Stimulated activated CD8-positive, alpha-beta memory T cell treated with anti-CD3 and anti-CD28 coated beads, Interleukin-12 subunit alpha, Interleukin-12 subunit beta, amount 100 ng/mL, for 24 hours (primary cell): ENCODE measurements around the gene ZBTB42.

Experiments used
- DNase-seq: peaks from one replicate; pipeline ENCODE4 v3.0.0-alpha.2; 2020; ENCODE audit errors: extremely low read depth

ZBTB42 gene

DNA sequence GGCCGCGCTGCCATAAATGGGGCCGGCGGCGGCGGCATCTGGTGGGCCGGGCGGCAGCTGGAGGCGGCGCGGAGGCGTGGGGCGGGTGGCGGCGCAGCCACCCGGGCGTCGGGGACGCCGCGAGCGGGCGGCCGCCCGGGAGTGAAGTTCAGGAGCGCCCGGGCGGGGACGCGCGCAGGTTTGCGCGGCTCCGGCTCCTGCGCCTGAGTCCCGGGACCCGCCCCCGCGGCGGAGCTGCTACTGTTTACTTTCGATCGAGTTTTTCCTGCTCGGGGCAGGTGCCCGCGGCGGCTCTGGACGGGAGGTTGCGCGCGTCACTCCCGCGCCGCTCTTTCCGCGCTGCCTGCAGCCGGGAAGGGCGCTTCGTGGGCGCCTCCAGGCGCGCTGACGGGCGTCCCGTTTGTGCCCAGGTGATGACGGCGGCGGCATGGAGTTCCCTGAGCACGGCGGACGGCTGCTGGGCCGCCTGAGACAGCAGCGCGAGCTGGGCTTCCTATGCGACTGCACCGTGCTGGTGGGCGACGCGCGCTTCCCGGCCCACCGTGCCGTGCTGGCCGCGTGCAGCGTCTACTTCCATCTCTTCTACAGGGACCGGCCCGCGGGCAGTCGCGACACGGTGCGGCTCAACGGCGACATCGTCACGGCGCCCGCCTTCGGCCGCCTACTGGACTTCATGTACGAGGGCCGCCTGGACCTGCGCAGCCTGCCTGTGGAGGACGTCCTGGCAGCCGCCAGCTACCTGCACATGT, at the start of gene ZBTB42:
ZBTB42 (plus strand) TSS at position 331 of the 749 bp plus-strand sequence; CDS start at position 428, 97 bp downstream.
- no peak for DNase-seq

DNA sequence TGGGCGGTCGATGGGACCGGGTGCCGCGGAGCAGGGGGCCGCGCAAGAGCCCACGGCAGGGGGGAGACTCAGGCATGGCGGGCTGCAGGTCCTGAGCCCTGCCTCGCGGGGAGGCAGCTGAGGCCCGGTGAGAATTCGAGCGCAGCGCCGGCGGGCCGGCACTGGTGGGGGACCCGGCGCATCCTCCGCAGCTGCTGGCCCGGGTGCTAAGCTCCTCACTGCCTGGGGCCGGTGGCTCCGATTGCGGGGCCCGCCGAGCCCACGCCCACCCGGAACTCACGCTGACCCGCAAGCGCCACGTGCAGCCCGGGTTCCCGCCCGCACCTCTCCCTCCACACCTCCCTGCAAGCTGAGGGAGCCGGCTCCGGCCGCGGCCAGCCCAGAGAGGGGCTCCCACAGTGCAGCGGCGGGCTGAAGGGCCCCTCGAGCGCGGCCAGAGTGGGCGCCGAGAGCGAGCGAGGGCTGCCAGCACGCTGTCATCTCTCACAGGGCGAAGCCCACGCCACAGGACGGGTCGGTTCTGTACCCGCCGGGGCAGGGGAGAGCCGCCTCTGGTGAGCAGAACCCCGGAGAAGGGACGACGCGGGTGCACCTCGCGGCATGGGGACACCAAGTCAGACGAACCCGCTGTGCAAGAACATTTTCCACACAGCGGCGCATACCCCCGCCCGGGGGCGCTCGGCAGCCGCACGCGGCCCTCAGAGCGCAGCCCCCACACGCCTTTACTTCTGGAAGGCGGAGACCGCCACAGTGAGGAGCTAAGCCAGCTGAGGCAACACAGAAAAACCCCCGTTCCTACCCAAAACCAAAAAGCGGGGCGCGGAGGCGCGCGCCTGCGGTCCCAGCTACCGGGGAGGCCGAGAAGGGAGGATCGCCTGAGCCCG, 49.1 kb upstream of the ZBTB42 start:
- no peak for DNase-seq

DNA sequence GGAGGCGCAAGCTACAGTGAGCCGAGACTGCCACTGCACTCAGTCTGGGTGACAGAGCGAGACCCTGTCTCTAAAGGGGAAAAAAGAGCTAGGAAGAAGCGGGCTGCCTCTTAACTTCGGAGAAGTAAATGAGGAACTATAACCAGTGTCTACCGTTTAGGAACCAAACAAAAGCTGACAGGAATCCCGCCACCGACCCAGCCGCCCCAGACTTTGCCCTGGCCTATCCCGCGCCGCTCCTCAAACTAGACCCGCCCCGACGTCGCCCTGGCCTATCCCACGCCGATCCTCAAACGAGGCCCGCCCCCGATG, 48.5 kb upstream of the ZBTB42 start:
- no peak for DNase-seq

DNA sequence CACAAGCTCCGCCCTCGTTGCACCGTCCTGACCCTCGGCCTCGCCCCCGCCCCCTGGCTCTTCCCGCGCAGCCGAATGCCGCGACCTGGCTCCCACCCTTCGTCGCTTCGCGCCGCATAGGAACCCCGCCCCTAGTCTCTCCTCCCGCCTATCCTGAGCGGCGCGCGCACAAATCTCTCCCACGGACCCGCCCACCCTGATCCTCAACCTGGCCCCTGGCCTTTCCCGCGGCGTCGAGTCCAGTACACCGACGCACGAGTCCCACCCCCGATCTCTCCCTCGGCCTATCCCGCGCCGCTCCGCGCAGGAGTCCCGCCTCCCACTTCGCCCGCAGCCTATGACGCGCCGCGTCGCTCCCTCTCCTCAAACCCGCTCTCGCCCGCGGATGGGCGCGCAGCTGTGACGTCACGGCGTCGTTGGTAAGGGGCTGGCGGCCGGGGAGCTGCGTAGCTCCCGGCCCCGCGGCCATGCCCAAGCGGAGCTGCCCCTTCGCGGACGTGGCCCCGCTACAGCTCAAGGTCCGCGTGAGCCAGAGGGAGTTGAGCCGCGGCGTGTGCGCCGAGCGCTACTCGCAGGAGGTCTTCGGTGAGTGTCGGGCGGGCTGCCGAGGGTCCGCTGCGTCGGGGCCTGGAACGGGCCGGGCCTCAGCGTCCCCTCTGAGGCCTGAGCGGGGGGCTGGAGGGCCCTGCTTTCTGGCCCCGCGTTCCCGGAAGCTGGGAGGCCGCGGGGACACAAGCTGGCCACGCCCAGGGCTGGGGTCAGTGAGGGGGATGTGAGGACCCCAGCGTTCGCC, 48.0 kb upstream of the ZBTB42 start, which contains the start of gene SIVA1:
SIVA1 (plus strand) TSS at position 413 of the 793 bp plus-strand sequence; CDS start at position 468, 55 bp downstream.
- DNase-seq, result peak; percentile 99

DNA sequence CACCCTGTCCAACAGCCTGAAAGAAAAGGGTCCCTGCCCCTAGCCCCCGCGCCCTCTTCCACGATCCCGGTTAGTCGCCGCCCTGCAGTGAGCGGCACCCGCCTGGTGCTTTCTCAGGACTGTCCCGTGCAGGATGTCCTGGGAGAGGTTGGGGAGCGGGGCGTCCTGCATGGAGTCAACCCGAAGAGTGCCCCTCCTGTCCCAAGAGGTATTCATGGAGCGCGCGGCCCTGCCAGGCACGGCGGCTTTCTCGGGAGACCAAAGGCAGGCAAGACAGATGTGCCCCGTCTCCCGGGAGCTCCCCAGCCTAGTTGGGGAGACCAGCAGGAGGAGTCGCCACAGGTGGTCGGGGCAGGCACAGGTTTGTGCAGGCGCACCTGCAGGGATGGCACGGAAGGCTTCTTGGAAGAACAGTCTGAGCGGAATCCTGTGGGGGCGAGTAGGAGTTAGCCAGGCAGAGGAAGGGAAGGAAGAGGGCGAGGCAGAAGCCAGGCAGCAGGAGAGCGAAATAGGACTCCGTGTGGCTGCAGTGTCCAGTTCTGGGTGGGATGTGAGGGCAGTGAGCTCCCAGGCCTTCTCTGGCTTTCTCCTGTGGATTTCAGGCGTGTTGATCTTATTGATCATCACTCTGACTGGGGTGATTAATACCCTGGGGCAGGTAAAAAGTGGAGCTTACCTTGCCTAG, 47.2 kb upstream of the ZBTB42 start:
- no peak for DNase-seq

DNA sequence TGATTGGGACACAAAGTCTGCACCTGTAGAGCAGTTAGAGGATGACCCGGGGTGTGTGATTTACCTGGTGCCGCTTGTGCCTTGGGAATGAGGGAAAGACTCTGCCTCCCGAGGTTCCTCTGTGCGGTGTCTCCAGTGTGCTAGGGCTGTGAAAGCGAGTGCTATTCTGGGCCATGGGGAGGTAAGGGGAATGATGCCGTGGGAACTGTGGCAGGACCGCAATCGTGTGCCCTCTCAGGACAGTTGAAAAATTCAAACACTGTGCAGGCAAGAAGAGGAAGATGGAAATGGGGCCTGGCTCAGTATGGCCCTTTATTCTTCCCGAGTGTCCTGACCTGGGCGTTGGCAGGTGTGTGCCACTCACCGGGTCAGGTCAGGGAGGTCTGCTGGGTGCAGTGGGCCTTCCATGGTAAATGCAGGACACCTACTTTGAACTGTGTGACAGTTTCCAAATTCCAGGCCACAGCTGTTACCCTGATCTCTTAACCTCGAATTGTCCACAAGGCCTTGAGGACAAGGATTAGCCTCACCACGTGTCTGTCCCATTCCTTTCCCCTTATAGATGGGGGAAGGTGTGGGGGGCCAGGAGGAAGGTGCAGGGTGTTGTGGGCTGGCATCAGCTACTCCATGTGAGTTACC, 46.6 kb upstream of the ZBTB42 start:
- DNase-seq, result no peak

DNA sequence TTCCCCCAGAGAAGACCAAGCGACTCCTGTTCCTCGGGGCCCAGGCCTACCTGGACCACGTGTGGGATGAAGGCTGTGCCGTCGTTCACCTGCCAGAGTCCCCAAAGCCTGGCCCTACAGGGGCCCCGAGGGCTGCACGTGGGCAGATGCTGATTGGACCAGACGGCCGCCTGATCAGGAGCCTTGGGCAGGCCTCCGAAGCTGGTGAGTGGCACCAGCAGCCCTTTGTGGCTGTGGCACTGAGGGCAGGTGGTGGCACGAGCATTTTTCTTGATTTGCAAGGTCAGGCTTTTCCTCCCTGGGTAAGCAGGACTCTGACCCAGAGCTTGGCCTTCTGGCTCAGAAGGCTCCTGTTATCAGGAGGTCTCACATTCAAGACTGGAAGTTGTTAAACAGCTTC, 45.3 kb upstream of the ZBTB42 start:
- DNase-seq, result no peak

DNA sequence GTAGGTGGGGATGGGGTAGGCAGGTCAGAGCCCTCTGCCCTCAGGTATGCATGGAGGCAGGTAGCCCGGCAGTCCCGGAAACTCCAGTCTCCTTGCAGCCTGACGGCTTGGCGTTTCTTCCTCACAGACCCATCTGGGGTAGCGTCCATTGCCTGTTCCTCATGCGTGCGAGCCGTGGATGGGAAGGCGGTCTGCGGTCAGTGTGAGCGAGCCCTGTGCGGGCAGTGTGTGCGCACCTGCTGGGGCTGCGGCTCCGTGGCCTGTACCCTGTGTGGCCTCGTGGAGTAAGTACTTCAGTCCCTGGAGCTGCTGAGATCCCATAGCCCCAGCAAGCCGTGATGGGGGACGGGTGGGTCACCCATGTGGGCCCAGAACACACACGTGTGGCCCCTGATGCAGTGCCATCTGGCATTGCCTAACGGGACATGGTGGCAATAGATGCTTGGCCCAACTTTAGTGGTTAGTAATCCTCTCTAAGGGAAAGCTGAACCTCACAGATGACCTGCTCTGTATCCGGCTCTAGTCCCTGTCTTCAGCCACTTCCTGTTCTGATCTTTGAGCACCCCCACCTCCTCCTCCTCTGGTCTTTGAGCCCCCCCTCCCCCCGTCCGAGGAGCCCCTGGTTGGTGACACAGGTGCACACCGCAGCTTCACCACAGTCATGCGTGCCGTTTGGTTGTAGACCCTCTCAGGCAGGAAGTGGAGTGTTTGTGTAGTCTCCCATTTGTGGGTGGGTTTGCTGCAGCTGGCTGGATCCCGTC, 44.2 kb upstream of the ZBTB42 start:
- DNase-seq, result no peak

DNA sequence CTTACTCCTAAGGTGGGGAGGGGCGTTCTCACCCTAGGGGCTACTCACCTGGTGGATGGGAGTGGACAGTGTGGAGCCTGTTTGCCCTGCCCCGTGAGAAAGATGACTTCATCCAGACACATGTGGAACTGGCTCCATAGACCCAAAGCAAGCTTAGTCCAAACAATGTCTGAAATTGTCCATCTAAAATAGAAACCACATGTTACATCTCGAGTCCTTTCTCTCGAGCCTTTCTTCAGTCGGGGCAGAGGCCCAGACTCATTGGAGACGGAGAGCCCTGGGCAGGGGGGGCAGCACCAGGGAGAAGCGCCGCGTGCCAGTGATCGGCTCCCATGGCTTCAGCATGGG, 43.7 kb upstream of the ZBTB42 start:
- no peak for DNase-seq

DNA sequence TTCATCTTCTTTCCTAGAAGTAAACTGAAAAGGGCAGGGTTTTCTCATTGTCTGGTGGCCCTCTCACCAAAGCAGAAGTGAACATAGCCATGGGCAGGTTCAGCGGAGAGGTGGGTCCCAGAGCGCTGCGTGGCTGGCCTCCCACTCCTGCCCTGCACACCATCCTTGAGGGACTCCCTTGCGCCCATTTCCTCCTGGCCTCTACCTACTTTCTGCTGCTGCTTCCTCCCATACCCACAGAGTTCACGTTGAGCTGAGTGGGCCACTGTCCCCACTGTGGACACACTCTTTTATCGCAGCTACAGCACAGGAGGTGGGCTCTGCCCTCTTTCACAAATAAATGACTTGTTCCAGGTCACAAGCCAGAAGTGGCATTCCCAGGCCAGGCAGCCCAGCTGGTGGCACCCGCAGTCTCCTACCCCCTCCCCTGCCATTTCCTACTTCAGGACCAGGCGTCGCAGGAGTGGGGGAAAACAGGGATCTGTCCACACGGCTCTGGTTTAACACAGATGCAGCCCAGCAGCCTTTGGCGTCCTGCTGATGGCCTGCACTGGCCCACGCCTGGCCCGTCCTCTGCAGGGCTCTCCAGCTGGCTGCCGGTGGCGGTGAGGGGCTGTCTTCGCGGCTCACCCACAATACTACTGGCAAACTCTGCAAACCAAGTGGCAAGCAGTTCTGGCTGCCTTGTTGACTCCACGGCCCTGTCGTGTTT, 43.1 kb upstream of the ZBTB42 start:
- DNase-seq, result no peak

DNA sequence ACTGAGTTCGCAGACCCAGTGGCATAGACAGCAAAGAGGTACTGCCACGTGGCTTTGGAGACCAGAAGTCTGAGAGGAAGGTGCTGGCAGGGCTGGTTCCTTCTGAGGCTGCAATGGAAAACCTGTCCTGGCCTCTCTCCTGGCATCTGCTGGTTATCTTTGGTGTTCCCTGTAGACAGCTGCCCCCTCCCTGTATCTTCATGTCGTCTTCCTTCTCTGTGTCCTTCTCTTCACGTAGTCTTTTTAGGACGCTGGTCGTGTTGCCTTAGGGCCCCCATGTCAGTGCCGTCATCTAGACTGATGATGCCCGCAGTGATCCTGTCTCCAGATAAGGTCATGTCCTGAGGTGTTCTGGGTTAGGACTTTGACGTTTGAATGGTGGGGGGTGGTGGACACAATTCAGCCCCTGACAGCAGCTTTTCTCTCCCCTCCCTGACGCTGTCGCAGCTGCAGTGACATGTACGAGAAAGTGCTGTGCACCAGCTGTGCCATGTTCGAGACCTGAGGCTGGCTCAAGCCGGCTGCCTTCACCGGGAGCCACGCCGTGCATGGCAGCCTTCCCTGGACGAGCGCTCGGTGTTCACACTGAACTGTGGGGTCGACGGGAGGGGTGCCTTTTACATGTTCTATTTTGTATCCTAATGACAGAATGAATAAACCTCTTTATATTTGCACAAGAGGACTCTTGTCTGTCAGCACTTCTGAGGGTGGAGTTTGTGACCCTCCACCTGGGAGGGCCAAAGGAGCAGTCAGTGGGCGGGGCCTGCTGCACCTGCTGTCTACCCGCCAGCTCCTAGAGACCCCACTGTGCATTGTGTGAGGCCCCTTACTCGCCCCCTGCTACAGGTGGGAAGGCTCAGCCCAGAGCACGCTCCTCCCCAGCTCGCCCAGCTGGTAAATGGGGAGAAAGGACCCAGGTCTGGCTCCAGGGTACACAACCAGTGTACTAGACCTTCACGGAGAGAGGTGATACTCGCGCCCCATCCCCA, 41.6 kb upstream of the ZBTB42 start:
- no peak for DNase-seq

DNA sequence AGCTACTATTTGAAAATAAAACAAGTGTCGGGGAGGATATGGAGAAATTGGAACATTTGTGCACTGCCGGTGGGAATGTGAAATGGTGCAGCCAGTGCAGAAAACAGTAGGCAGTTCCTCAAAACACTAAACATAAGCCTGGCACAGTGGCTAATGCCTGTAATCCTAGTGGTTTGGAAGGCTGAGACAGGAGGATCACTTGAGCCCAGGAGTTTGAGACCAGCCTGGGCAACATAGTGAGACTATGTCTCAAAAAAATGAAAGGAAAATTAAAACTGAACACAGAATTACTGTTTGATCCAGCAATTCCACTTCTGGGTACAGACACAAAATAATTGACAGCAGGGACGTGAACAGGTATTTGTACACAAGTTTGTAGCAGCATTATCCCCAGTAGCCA, 35.4 kb upstream of the ZBTB42 start:
- DNase-seq, result no peak

DNA sequence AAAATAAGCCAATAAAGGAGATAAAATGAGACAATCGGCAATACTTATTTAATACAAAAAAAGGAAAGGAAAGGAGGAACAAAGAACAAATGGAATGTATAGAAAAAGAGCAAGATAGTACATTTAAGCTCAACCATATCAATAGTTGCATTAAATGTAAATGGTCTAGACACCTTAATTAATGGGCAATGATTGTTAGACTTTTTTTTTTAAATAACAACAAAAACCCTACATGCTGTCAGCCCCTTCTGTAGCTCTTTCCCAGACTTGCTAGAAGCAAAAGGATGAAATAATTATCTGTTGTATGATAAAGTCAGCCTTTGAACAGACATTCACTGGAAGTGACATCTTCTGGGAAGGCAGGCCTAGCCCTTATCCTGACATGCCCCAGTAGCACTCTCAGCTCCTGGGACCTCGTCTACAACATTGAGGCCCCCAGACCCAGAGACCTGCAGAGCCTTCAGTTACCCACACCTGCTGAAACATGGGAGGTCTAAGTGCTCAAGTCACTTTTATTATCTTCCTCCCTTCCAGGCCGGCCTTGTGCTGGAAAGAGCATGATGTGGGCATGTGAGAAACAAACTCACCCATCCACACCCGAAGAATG, 34.5 kb upstream of the ZBTB42 start:
- DNase-seq, result no peak

DNA sequence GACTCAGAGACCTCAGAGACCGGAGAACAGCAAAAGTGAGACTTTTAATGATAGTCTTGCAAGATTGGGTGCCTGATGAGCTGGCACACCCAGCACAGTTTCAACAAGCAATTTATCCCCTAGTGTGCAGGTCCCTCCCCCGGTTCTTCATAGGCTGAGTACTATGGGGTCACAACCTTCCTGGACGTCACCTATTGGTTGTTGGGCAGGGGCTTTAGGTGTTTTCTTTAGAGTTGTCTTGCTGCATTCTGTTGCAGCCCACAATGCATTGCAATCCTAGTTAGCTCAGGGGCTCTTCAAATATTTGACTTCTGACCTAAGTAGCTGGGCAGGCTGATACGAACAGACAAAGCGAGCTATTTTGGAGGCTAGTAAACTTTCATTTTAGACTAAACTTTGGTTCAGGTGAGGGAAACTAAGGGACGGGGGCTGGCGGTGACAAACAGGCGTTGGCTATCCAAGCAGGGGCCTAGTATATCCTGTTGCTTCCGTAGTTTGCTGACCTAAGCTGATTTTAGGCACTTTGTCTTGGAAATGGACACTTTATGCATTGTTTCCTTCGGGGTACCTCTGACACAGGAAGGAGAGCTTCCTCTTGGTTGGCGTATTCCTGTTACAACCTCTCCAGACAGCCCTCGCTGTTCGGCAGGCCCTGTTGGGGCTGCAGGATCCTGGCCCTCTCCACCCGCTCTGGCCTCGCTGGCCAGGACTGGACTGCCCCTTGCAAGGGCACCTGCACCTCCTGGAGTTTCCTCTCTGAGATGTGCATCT, 33.9 kb upstream of the ZBTB42 start:
- DNase-seq, result no peak

DNA sequence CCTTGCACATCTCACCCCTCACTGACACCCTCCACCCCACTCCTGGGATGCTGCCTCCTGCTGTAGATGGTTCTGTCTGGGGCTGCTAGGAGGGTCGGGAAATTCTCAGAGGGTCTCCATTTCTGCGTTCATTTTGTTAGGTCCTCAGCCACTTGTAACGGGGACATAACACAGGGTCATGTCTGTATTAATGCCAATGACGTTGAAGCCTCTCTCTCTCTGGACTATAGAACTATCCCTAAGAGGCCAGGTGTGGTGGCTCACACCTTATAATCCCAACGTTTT, 33.3 kb upstream of the ZBTB42 start:
- no peak for DNase-seq

DNA sequence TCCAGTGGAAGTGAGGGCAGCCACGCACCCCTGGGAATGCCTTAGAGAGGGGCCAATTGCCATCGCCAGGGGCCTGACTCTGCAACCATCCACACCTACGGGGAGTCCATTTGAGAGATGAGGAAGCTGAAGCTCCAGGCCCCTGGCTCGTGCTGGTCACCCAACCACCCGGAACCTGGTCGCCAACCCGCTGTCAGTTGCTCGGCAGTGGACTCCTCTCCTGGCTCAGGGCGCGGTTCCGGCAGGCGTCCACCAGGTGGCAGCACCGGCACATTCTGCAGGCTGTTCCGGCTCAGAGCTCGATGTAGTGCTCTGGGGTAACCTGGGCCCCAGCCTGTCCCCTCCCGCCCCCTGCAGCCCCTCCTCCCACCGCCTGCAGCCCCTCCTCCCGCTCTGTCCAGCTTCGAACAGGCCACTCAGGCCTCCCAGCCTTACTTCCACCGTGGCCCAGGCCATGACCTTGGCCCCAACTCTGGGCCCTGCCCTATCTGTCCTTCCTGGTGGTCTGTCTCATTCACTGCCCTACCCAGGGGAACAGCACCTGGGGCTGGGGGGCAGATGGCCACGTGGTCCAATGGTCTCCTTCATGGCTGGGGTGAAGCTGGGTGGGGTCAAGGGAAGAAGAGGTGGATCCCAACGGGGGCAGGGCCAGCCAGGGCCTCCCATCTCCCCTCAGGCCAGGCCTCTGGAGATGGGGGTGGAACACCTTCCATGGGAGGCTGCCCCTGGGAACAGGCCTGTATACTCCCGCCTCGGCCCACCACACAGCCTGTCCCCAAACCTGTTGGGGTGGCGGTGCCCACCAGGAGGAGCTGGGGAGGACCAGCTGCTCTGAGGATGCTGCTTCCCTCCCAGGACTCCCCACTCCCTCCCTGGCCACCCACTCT, 32.2 kb upstream of the ZBTB42 start:
- DNase-seq, result peak; percentile 67
